H1 (cell line): Measurements from ENCODE around the gene COMMD7. TPM values are rescaled to one million over a fixed set of nuclear protein-coding genes. Genes with fewer than 3 reads are reported as not detected.

Source experiments
- CTCF ChIA-PET: fragments of 300-600 bp; sonication (Branson Sonifier 250); formaldehyde crosslinking; loops from one replicate; lab custom pipeline; 2021; ENCODE audit not compliant: partially characterized antibody; lab: Charles Lee
- POLR2A ChIA-PET: fragments of 300-600 bp; sonication (Branson Sonifier 250); formaldehyde crosslinking; loops from one replicate; lab custom pipeline; 2021; ENCODE audit warnings: inconsistent platforms; ENCODE audit not compliant: partially characterized antibody; lab: Charles Lee
- DNase-seq, 2 experiments: peaks; one replicate each; pipeline versions ENCODE4 v3.0.0 to v3.0.0-alpha.2; 2010 to 2022; ENCODE audit warnings: low spot score in 2 of 2, low read depth in 1 of 2, mixed read lengths in 1 of 2
- FAIRE-seq: peaks from 2 replicates; lab custom pipeline; 2011; peaks lifted over from hg19 to GRCh38; lab: Jason Lieb, UNC
- H2AFZ ChIP-seq: 2 replicates; pipeline ENCODE4 v1.8.1; 2012; ENCODE audit warnings: low read length, inconsistent platforms
- H2AK5ac ChIP-seq: 2 replicates; pipeline ENCODE4 v1.6.1; 2013; ENCODE audit warnings: low read depth, low read length
- H2BK120ac ChIP-seq: replicated peaks from 2 replicates; pipeline ENCODE3; 2013; ENCODE audit warnings: low read depth, low read length, inconsistent platforms
- H2BK12ac ChIP-seq: 2 replicates; pipeline ENCODE4 v1.6.1; 2013; ENCODE audit warnings: low read depth, low read length
- H2BK15ac ChIP-seq: 2 replicates; pipeline ENCODE4 v1.6.1; 2013; ENCODE audit warnings: low read length
- H2BK20ac ChIP-seq: 2 replicates; pipeline ENCODE4 v1.6.1; 2013; ENCODE audit warnings: low read length
- H2BK5ac ChIP-seq: 2 replicates; pipeline ENCODE4 v1.6.1; 2013; ENCODE audit warnings: low read depth, low read length
- H3K14ac ChIP-seq: 2 replicates; pipeline ENCODE4 v1.6.1; 2013; ENCODE audit warnings: inconsistent platforms; ENCODE audit not compliant: insufficient read length
- H3K18ac ChIP-seq: 2 replicates; pipeline ENCODE4 v1.6.1; 2013; ENCODE audit warnings: low read length; ENCODE audit errors: extremely low read depth
- H3K23ac ChIP-seq: 2 replicates; pipeline ENCODE4 v1.6.1; 2013; ENCODE audit warnings: inconsistent platforms; ENCODE audit not compliant: insufficient read length
- H3K23me2 ChIP-seq: 2 replicates; pipeline ENCODE4 v1.6.1; 2013; ENCODE audit warnings: low read depth, low read length
- H3K27ac ChIP-seq: 2 replicates; pipeline ENCODE4 v1.6.1; 2011; ENCODE audit warnings: low read depth, low read length, inconsistent platforms
- H3K27me3 ChIP-seq, 4 experiments: replicated peaks in 1 of 4; 1 replicate in 1 of 4; 2 replicates in 3 of 4; pipeline versions ENCODE4 v1.6.1 to v1.8.1; 2011 to 2013; ENCODE audit warnings: low read length in 3 of 4, mild to moderate bottlenecking in 3 of 4, inconsistent platforms in 2 of 4, mixed read lengths in 2 of 4, moderate library complexity in 1 of 4; ENCODE audit not compliant: control insufficient read depth in 3 of 4, insufficient read depth in 3 of 4; ENCODE audit errors: extremely low read depth in 1 of 4
- H3K36me3 ChIP-seq, 4 experiments: 2 replicates each; pipeline versions ENCODE4 v1.6.1 to v1.8.1; 2011 to 2013; ENCODE audit warnings: mild to moderate bottlenecking in 4 of 4, low read length in 3 of 4, moderate library complexity in 2 of 4, control low read depth in 1 of 4, inconsistent platforms in 1 of 4; ENCODE audit not compliant: insufficient read depth in 4 of 4, control insufficient read depth in 2 of 4
- H3K4ac ChIP-seq: replicated peaks from 2 replicates; pipeline ENCODE3; 2013; ENCODE audit warnings: low read length, low read depth, mixed read lengths, inconsistent platforms; ENCODE audit not compliant: insufficient read length
- H3K4me1 ChIP-seq, 4 experiments: replicated peaks in 1 of 4; 1 replicate in 1 of 4; 2 replicates in 3 of 4; pipeline versions ENCODE4 v1.6.1 to v1.8.1; 2011 to 2013; ENCODE audit warnings: low read length in 3 of 4, inconsistent platforms in 2 of 4, mixed read lengths in 1 of 4; ENCODE audit not compliant: insufficient read depth in 4 of 4, control insufficient read depth in 3 of 4
- H3K4me2 ChIP-seq, 2 experiments: 2 replicates each; pipeline versions ENCODE4 v1.6.1 to v1.8.1; 2011 to 2013; ENCODE audit warnings: low read depth in 2 of 2, low read length in 2 of 2, control low read depth in 1 of 2, inconsistent platforms in 1 of 2, mild to moderate bottlenecking in 1 of 2; ENCODE audit not compliant: insufficient read depth in 1 of 2
- H3K4me3 ChIP-seq, 4 experiments: fragments of 200-600, 300-600 bp in 1 of 4; sonication (generic), shearing (Covaris generic), sonication (Bioruptor Twin) in 1 of 4; 2 replicates each; pipeline versions ENCODE4 v1.5.1 to v1.8.1; 2011 to 2016; ENCODE audit warnings: low read length in 4 of 4, low read depth in 3 of 4, control low read depth in 2 of 4, inconsistent platforms in 2 of 4, mild to moderate bottlenecking in 2 of 4, mixed read lengths in 1 of 4, moderate library complexity in 1 of 4; ENCODE audit not compliant: insufficient read depth in 2 of 4; ENCODE audit errors: extremely low read depth in 1 of 4
- H3K56ac ChIP-seq: replicated peaks from 2 replicates; pipeline ENCODE3; 2013; ENCODE audit warnings: low read depth, mild to moderate bottlenecking, mixed read lengths, low read length, inconsistent platforms; ENCODE audit not compliant: insufficient read length
- H3K79me1 ChIP-seq: 2 replicates; pipeline ENCODE4 v1.6.1; 2013; ENCODE audit warnings: low read depth, low read length, control low read depth
- H3K79me2 ChIP-seq, 2 experiments: 2 replicates each; pipeline versions ENCODE4 v1.6.1 to v1.8.1; 2012 to 2013; ENCODE audit warnings: low read length in 2 of 2, mild to moderate bottlenecking in 2 of 2, inconsistent platforms in 1 of 2; ENCODE audit not compliant: insufficient read depth in 2 of 2, control insufficient read depth in 1 of 2
- H3K9ac ChIP-seq, 4 experiments: replicated peaks in 1 of 4; 1 replicate in 1 of 4; 2 replicates in 3 of 4; pipeline versions ENCODE4 v1.6.1 to v1.8.1; 2011 to 2013; ENCODE audit warnings: low read depth in 3 of 4, low read length in 3 of 4, control low read depth in 2 of 4, mild to moderate bottlenecking in 2 of 4, moderate library complexity in 2 of 4, inconsistent platforms in 1 of 4; ENCODE audit errors: extremely low read depth in 1 of 4
- H3K9me3 ChIP-seq, 2 experiments: 2 replicates each; pipeline versions ENCODE4 v1.6.1 to v1.8.1; 2012 to 2013; ENCODE audit warnings: mild to moderate bottlenecking in 2 of 2, moderate library complexity in 2 of 2, control low read depth in 1 of 2, inconsistent platforms in 1 of 2, low read depth in 1 of 2, low read length in 1 of 2, mixed read lengths in 1 of 2; ENCODE audit not compliant: insufficient read depth in 2 of 2
- H4K20me1 ChIP-seq, 2 experiments: replicated peaks in 1 of 2; 2 replicates each; pipeline versions ENCODE3 to v1.8.1; 2011 to 2013; ENCODE audit warnings: inconsistent platforms in 2 of 2, low read length in 2 of 2, mild to moderate bottlenecking in 1 of 2; ENCODE audit not compliant: insufficient read depth in 2 of 2, control insufficient read depth in 1 of 2
- H4K5ac ChIP-seq: 2 replicates; pipeline ENCODE4 v1.6.1; 2013; ENCODE audit warnings: low read length, low read depth, mixed read lengths, inconsistent platforms; ENCODE audit not compliant: insufficient read length
- H4K8ac ChIP-seq: 2 replicates; pipeline ENCODE4 v1.8.0; 2013; ENCODE audit warnings: mild to moderate bottlenecking, moderate library complexity, low read length, inconsistent platforms; ENCODE audit not compliant: insufficient read depth; ENCODE audit errors: extremely low read depth
- H4K91ac ChIP-seq: replicated peaks from 2 replicates; pipeline ENCODE3; 2013; ENCODE audit warnings: low read length, mixed read lengths, inconsistent platforms; ENCODE audit not compliant: insufficient read length
- EGR1 ChIP-seq: IDR thresholded peaks from 2 replicates; pipeline ENCODE4 v1.6.1; 2011; ENCODE audit warnings: low read depth, low read length, borderline replicate concordance
- MAX ChIP-seq: IDR thresholded peaks from 2 replicates; pipeline ENCODE4 v1.6.1; 2012; ENCODE audit warnings: inconsistent platforms
- POLR2AphosphoS5 ChIP-seq: IDR thresholded peaks from 2 replicates; pipeline ENCODE4 v1.6.1; 2011; ENCODE audit warnings: low read depth, low read length
- POU5F1 ChIP-seq: IDR thresholded peaks from 2 replicates; pipeline ENCODE4 v1.6.1; 2011; ENCODE audit warnings: low read depth, mild to moderate bottlenecking, low read length, moderate library complexity
- RBBP5 ChIP-seq: IDR thresholded peaks from 2 replicates; pipeline ENCODE4 v1.7.1; 2012; ENCODE audit warnings: low read depth, mild to moderate bottlenecking, inconsistent platforms, low read length, moderate library complexity, borderline replicate concordance
- SAP30 ChIP-seq: fragments of 300-600 bp; sonication (generic); IDR thresholded peaks from 2 replicates; pipeline ENCODE4 v1.7.1; 2012; ENCODE audit warnings: low read length, moderate library complexity, mild to moderate bottlenecking, inconsistent platforms; ENCODE audit not compliant: insufficient read depth, insufficient replicate concordance
- SIN3A ChIP-seq, 2 experiments: IDR thresholded peaks in 1 of 2; conservative IDR thresholded peaks in 1 of 2; 2 replicates each; pipeline ENCODE4 v1.6.1; 2011 to 2012; ENCODE audit warnings: low read length in 2 of 2, improper control_type of control experiment in 1 of 2, low read depth in 1 of 2, mild to moderate bottlenecking in 1 of 2
- SIX5 ChIP-seq: IDR thresholded peaks from 2 replicates; pipeline ENCODE4 v1.6.1; 2011; ENCODE audit warnings: mild to moderate bottlenecking, low read depth, low read length
- YY1 ChIP-seq: IDR thresholded peaks from 2 replicates; pipeline ENCODE4 v1.6.1; 2011; ENCODE audit warnings: low read depth, mild to moderate bottlenecking, low read length
- WGBS, 2 experiments: shearing (Covaris generic) in 1 of 2; methylation state at CpG; one replicate each; pipeline versions ENCODE4 v1.1.6 to v1.1.7; 2013 to 2015; ENCODE audit warnings: low lambda C conversion rate in 2 of 2, mixed read lengths in 2 of 2, inconsistent platforms in 1 of 2, low coverage in 1 of 2, missing lambda C conversion rate in 1 of 2; ENCODE audit not compliant: insufficient replicate concordance in 2 of 2, insufficient coverage in 1 of 2, insufficient read length in 1 of 2; ENCODE audit errors: extremely low coverage in 1 of 2, missing lambda C conversion rate in 1 of 2; 5-methylcytosine and 5-hydroxymethylcytosine counted together
- polyA plus RNA-seq, 7 experiments: library from polyadenylated mRNA; depleted of rRNA in 3 of 7; stranded (reverse) in 5 of 7; unstranded in 2 of 7; fragments of >200 nt in 5 of 7; fragments of 200-250 nt in 2 of 7; gene quantifications; 1 replicate in 5 of 7; 2 replicates in 1 of 7; 4 replicates in 1 of 7; pipeline versions ENCODE4 v1.2.1 to v1.2.3, GENCODE V29; 2011 to 2013; ENCODE audit warnings: missing spikeins in 2 of 7, mixed read lengths in 2 of 7
- total RNA-seq: library from RNA; stranded (reverse); fragmentation: NEBNext Ultra II Directional; extraction: Animal tissue kit (Norgen Biotek cat#: 25700); gene quantifications from 2 replicates; pipeline ENCODE4 v1.2.1, GENCODE V29; 2021

The COMMD7 gene
- total and polyA plus RNA-seq, 2 of the 8 experiments (the other 6 are each of a cell fraction or from before 2014, with no cell fraction given), result 39.4 to 48.9 TPM

GRCh38 chr20:32764005-32764960 is 21.0 kb upstream of the COMMD7 start:
- DNase-seq (peak; percentile 80 to 89), FAIRE-seq (peak; percentile 50)
- Histone ChIP-seq H3K23ac (no peak overlapping the region), H3K79me2 (peaks cover 64 to 83% of the 10 kb centered on the region in 2 experiments), H4K5ac (peak overlapping the region; percentile 76), H3K79me1 (no peaks in the 10 kb centered on the region; the same call in 1 of the 2 replicates), H3K56ac (peak overlapping the region; percentile 5), H4K91ac (peak overlapping the region; percentile 7), H3K4me3 (peak overlapping the region; percentile 92 to 100 (median 96)), H4K20me1 (peaks cover 37 to 42% of the 10 kb centered on the region in 2 experiments), H3K14ac (no peak overlapping the region), H3K4ac (no peak overlapping the region), H3K9ac (peak overlapping the region; percentile 59 to 90 (median 82)), H2BK20ac (no peak overlapping the region), H3K36me3 (peaks cover 6 to 63% (median 18%) of the 10 kb centered on the region in 4 experiments), H2BK15ac (no peak overlapping the region), H2BK12ac (0 out of 2 replicates have a peak overlapping the region, but pooled peaks have one; percentile 28), H2BK120ac (peak overlapping the region; percentile 48), H3K27me3 (no peaks in the 10 kb centered on the region), H4K8ac (no peak overlapping the region), H2BK5ac (peak overlapping the region; percentile 86), H3K18ac (peak overlapping the region; percentile 94), H2AFZ (no peak overlapping the region), H3K4me1 (peaks cover 14 to 27% (median 21%) of the 10 kb centered on the region in 4 experiments), H2AK5ac (peak overlapping the region; percentile 65; the same call in 1 of the 2 replicates), H3K27ac (peak overlapping the region; percentile 26; the same call in 1 of the 2 replicates), H3K23me2 (peaks cover 14% of the 10 kb centered on the region), H3K9me3 (no peaks in the 10 kb centered on the region), H3K4me2 (peak overlapping the region; percentile 65 to 99)
- WGBS, 2 experiments, result 4% methylated on average over 17 of the region's 17 CpGs; no CpG with 5 or more reads in 1 of the 2 experiments
- ChIA-PET CTCF (interaction anchor here (0.8 to 3.4 kb wide), 14 partner anchors 9 to 89 kb away, joined by 3 to 29 read pairs (median 4); partner anchors contain the start of genes C20orf203 and COMMD7), POLR2A (interaction anchor here (0.5 to 14.6 kb wide), 33 partner anchors 10 to 782 kb away, joined by 3 to 239 read pairs (median 7); partner anchors contain the start of genes C20orf203 and COMMD7)
- peak; percentile 41; the same call in 1 of the 2 replicates for TF ChIP-seq POLR2AphosphoS5
- TF ChIP-seq SIX5, result no peak
- TF ChIP-seq SIN3A (conservative IDR thresholded peaks at IDR 0.05 in 1 of 2, IDR thresholded peaks at IDR 0.05 in 1 of 2; ENCODE audit: low read depth in 1 of 2, low read length in 2 of 2), result peak; percentile 94 to 95
- TF ChIP-seq YY1, result no peak
- TF ChIP-seq SAP30, result peak; percentile 94
- no peak for TF ChIP-seq EGR1
- 0 out of 2 replicates have a peak, but pooled peaks have one; percentile 59 for TF ChIP-seq RBBP5
- no peak for TF ChIP-seq POU5F1
- peak; percentile 94 for TF ChIP-seq MAX
